Inflammatory macrophage treated with lipopolysaccharide for 1 hour (primary cell): ENCODE data around the gene UBXN10.

Experiments
- DNase-seq, 2 donors: peaks; one replicate each; pipeline ENCODE4 v3.0.0-alpha.2; 2020 to 2022

Gene UBXN10

DNA sequence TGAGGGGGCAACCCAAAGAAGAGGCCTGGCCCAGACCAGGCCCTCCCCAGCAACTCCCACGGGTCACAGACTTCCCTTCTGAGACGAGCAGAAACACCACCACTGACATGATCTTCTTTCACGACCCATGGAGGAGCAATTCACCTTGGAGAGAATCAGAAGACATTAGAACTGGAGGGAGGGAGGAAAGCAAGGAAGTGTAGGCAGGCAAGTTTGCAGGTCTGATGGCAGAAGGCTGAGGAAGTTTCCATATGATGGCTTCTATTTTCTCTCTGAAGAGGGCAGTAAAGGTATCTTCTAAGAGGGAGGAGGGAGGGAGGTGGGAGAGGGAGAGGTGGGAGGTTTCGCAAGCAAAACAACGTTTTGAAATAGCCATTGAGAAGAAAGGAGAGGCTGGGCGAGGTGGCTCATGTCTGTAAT, 1.4 kb upstream of the UBXN10 start:
- no peak for DNase-seq

DNA sequence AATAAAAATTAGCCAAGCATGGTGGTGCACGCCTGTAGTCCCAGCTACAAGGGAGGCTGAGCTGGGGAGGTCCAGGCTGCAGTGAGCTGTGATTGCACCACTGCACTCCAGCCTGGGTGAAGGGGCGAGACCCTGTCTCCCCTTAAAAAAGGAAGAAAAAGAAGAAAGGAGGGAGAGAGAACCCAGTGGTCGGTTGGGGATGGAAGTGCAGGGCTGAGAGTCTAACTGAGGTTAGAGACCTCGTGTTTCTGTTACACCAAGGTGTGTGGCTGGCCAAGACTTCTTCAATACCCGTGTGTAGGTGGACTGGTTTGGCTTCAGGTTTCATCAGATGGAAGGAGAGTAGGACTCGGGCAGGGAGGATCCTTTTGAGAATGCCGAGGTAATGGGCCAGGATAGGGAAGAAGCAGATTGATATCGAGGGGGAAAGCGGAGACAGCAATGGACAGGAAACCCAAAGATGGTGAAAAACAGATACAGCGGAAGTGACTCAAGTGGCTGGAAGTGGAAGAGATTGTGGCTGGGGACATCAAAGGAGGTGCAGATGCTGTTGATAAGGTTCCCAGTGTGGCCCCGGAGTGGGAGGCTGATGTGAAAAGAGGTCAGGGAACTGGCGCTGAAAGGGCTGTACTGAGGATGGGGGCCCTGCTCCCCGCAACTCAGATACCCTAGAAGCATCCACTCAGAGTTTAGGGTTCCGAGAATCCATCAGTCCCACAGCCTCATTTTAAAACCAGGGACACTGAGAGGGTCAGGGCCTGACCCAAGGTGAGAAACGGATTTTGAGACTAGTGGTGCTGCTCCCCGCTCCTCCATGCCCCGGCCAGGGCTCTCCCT, 681 bp upstream of the UBXN10 start:
- DNase-seq, result no peak

DNA sequence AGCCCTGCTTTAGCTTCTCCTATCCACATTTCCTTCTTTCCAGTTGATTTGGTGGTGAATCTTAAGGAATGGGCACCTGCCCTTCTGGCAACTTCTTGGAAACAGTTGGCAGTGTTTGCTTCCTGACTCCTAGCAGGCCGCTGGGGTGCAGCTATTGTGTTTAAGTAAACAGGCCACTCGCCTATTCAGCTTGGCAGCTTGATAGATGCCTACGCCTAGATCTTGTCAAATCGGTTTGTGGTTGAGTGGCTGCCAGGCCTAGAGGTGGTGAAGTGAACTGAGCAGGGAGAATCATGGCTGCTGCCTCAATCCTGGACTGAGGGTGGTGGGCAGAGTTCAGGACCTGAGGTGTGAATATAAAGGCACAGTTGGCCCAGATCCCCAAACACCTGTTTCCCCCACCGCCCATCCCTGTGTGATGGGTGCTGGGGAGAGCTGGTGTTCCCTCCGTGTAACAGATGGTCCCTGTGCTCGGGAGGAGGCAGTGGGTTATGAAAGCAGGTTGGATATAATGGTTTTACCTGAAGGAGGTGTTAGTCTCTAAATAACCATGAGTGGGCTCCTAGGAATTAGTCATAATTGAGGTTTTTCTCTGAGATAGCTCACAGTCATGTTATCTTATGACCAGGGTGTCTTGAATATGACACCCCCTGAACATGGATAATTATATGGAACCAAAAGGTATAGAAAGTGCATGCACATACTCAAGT, 1.4 kb downstream of the UBXN10 start:
- no peak for DNase-seq

DNA sequence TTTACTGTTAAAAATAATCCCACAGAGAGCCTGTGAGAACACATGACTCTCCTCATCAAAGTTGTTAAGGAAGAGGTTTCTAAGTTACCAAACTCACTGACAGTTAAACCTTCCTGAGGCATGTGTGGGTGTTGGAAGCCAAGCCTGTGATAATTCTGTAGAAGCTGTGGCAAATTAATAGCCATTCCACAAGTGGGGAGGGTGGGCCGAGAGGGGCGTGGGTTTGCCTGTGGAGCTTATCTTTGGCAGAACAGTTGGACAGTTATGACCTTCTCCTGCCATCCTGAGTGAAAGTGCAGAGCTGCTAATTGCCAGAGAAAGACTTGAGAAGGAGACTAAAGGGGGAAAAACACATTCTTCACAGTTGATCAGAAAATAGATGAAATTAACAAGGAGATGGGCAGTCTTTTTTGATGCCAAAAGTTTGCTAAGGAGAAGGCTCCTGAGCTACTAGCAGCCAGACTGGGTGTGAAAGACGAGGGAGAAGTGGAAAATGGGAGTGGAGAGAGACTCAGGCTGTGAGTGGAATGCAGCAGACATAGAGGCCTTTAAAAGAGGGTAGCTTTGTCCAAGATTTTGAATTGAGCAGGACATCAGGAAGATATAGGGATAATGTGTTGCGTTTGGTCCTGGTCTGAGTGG, 2.0 kb downstream of the UBXN10 start:
- DNase-seq, result no peak

DNA sequence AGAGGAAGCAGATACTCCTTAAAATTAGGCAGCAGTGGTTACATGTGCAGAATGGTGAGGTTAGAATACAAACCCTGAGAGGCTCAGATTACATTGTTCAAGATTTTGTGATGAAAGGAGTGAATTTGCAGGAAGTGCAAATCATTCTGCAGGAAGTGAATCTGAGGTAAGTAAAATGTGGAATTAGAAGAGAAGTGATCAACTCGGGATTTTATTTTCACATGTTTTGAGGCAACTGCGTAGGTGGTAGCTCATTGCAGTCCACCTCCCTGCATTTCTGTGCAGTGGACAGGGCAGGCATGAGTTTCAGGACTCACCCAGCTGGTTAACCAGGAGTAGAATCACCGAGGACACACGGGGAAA, 2.5 kb downstream of the UBXN10 start:
- no peak for DNase-seq

DNA sequence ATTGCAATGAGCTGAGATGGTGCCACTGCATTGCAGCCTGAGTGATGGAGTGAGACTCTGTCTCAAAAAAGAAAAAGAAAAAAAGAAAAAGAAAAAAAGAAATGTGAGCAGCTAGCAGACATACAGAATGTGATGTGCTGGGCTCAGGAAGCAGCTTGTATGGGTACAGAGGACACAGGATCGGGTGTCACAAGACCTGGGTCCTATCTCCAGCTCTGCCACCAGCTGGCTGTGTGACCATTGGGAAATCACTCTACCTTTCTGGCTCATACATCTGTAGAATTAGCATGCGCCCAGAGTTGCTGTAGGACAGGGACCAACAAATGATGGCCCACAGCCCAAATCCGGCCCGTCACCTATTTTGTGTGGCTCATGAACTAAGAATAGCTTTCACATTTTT, 3.8 kb downstream of the UBXN10 start:
- no peak for DNase-seq

DNA sequence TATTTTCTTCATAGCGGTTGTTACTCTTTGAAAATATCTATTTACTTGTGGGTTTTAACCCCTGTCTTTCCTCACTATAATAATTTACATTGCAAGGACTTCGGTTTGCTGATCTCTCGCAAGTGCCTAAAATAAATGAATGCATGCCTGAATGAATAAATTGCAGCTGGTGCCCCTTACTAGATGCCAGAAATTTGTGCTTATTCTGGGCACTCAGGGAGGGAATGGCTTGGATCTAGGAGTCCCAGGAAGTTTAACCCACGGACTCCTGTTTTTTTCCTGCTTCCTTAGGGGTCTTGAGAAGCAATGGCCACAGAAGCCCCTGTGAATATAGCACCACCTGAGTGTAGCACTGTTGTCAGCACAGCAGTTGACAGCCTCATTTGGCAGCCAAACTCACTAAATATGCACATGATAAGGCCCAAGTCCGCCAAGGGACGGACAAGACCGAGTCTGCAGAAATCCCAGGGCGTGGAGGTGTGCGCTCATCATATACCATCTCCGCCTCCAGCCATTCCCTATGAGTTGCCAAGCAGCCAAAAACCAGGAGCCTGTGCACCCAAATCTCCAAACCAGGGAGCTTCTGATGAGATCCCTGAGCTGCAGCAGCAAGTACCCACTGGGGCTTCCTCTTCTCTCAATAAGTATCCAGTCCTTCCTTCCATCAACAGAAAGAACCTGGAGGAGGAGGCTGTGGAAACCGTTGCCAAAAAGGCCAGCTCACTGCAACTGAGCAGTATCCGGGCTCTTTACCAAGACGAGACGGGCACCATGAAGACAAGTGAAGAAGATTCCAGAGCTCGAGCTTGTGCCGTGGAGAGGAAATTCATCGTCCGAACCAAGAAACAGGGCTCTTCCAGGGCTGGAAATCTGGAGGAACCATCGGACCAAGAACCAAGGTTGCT, 4.6 kb downstream of the UBXN10 start:
- DNase-seq, result no peak

DNA sequence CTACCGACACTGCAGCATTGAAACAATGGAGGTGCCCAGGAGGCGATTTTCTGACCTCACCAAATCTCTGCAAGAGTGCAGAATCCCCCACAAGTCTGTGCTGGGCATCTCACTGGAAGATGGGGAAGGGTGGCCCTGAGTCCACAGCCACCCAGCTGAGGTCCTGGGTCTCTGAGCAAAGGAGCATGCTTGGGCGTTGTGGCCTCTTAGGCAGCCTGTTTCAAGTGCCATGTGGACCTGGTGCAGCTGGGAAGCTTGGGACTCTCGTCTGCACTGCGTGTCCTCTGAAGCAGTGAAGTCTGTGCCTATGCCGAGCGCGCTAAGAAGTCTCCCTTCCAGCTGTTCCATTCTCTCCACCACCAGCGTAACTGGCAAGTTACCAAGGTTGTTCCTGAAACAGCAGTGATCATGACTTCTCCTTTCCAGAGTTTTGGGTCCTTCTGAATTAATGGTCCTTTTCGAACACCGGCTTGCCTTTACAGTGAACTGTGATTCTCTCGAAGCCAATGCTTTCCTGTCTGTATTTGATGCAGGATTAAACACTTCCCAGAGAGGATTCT, 5.5 kb downstream of the UBXN10 start:
- DNase-seq, result no peak

DNA sequence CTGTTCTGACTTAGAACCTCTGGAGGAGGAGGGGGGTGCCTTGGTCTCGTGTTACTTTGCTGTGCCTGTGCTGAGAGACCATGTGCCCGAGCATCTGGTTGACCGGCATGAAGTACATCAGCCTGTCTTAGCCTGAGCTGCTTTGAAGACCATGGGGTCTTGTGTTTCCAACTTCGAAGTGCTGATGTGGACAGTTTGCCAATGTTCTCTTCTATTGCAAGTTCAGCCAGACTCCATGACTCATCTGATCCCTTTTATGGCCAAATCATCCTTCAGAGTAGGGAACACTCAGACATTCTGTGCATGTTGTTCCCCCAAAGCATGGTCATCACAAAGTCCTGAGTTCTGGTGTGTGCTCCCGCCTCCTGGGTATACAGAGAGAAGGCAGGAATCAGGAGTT, 6.5 kb downstream of the UBXN10 start:
- DNase-seq, result no peak

DNA sequence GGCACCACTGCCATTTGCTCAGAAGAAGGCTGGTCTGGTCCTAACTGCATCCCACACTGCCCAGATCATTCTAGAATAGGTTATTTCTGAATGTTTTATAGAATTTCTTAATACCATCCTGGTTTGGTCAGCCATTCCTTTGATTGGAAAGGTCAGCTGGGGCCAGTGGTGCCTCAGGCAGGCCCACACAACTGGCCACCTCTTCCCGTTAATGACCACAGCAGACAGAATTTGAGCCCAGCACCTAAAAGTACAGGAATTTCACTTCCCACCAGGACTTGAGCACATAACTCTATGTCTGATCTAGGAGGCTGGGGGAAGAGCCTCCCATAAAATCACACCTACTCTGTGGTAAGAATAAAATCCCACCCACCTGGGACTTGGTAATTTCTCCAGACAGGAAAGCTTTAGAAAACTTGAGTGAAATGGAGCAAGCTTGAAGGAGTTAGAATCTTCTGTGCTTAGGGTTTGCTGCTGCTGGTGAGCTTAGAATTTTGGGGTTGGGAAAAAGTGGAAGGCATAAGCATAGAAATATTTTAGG, 7.0 kb downstream of the UBXN10 start:
- DNase-seq, result no peak

DNA sequence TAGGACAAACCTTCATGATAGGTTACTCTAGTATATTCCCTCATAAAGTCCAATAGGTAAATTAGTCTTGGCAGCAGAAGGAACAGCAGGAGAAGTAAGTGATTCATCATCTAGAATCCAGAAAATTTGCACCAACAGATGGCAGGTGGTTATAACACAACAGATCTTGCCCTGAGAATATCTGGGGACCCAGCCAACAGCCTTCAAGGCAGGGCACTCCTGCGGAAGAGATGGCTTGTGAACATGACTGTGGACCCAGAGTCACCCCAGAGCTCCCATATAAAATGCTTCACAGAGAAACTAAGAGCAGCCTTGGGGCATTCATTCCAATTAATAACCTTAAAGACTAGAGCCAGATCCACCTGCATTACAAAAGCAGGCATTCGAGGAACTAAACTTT, 8.3 kb downstream of the UBXN10 start:
- DNase-seq, result no peak

DNA sequence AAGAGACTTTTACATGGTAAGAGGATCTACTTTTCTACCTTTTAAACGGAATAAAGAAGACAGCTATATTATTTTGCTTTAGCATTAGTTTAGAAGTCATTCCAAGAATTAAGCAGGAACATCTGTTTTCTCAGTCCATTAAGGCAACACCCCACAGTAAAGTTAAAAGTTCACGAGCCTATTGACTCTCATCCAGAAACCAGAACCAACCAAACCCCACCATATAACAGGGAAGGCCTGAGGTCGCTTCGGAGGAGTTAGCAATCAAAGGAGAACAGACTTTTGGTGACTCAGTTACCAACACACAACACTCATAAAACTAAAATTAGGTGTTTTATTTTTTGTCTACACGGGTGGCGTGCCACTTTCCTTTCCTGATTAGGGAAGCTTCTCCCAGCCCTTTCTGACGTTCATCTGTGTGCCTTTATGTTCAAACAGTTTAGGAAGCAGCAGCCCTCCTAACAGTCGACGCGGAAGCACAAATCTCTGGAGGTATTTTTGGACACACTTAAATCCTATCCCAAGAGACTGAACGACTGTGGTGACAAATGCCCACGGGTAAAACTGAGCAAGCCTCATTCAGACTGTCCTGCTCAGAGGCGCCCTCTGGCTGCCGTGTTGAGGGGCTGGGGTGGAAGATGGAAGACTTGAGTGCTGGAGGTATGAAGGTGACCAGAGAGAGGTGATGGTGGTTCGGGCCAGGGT, 9.0 kb downstream of the UBXN10 start:
- DNase-seq, result peak; percentile 36 to 79

DNA sequence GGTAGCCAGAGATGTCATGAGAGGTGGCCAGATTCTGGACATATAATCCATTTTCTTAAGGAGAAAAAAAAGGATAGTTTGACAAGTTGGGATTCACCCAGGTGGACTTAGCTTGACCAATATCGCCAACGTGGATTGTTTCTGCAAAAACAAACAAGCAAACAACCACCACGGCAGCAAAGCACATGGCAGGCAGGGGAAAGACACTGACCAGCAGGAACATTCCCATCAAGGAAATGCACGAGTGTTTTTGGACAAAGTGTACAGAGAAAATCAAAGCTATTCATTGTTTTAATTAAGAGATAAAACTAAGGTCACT, 9.5 kb downstream of the UBXN10 start:
- DNase-seq, result no peak

DNA sequence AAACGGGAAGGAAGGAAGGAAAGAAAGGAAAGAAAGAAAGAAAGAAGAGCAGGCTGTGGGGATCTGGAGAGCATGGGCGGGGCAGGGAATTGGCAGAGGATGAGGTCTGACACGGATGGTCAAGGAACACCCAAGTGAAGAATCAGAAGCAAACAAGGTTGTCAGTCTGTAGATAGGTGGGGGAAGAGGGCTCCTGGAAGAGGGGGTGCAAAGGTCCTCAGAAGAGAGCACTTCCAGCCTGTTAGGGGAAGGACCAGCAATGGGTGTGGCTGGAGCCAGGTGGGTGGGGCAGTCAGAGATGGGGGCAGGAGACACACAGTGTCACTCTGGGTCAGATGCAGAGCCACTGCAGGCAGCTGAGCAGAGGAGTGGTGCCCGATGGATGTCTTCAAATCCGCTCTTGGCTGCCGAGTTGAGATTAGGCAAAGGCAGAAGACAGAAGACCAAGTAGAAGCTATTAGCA, 11.5 kb downstream of the UBXN10 start:
- no peak for DNase-seq

DNA sequence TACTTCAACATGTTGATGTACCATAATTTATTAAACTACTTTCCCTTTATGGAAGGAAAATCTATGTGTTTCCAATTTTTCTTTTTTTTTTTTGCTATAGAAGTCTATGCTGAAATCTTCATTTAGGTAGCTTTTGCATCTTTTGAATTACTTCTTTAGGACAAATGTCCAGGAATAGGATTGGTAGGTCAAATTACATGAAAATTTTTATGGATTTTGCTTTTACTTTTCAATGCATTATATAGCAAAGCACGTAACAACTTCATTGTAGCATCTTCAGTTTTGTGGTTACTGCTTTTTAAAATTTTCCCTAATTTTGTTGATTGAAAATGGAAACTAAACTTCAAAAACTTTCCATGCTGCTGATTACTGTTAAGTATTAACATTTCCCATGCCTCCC, 12.4 kb downstream of the UBXN10 start:
- DNase-seq, result no peak

DNA sequence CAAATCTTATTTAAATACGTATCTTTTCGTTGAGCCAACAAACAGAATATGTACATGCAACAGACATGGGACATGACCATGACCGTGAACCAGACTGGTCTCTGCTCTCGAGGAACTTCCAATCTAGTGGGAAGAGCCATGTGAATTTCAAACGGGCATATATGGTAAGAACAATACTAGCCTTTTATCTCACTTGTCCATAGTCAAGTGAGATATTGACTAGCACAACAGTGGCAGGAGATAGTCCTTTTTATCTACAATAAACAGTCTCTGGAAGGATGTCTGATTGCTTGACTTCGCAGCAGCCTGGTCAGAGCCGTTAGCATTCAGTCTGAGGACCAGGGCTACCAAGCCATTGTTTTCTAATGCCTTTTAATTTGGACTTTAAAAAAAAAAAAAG, 13.0 kb downstream of the UBXN10 start:
- DNase-seq, result no peak

DNA sequence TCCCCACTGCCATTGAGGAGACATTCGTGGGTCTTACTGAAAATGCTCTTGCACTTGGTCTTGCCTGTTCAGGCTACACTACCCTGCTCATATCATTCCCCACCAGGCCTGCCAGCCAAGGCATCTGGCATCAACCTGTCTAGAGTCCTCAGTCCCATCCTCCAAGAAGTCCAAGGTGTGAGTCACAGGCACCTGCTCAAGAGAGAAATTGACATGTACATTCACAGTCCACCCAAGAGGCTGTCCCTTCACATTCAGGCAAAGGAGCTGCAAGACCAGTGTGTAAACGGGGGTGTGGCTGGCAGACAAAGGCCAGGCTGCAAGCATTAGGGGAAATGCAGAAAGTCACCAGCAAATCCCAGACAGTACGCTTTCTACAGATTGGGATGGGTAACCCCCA, 13.5 kb downstream of the UBXN10 start:
- DNase-seq, result no peak

DNA sequence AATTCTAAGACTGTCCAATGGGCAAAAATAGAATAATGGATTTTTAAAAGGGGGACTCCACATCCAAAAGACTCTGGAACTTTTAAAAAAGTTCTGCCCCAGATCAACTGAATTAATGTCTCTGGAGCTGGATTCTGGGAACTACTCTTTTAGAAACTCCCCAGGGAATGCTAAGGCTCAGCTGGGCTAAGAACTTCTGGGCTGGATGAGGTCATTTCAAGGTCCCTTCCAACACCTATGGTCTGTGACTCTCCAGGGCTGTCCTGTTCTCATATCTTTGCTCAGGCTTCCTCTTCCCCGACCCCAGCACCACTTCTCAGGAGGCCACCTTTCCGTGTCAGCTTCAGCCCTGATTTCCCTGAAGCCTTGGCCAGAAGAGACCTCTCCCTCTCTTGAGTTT, 13.9 kb downstream of the UBXN10 start:
- DNase-seq, result no peak

DNA sequence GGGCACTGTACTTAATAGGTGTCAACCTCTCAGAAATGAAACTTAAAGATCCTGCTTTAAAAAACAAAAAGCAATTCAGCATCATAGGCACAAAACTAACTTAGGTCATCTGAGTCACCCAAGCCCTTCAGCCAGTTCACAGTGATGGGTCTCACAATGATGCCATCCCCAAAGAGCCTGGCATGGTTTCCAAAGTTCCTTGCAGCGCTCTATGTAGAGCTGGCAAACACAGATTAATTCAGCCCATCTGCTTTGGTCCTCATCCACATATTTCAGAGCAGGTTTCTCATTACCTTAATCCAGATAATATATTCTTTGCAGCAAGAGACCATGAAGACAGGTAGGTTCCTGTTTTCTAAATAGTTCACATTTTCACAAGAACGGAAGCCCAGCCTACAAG, 15.1 kb downstream of the UBXN10 start:
- DNase-seq, result no peak

DNA sequence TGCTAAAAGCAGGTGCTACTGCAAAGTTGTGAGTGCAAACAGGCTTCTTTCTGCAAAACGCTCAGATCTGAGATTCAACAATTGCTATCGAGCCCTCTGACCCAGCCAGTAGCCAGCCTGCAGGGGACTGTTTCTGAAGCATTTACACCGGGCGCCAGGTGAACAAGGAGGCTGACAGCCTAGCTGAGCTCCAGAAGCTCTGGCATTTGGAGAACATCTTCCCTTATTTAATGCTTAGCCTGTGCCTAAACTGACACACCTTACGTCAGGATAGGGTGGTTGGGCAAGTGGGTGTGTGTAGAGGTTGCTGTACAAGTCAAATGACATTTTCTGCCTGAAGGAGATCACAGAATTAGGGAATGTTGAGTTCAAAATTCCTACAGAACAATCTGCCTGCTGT, 16.3 kb downstream of the UBXN10 start:
- no peak for DNase-seq

DNA sequence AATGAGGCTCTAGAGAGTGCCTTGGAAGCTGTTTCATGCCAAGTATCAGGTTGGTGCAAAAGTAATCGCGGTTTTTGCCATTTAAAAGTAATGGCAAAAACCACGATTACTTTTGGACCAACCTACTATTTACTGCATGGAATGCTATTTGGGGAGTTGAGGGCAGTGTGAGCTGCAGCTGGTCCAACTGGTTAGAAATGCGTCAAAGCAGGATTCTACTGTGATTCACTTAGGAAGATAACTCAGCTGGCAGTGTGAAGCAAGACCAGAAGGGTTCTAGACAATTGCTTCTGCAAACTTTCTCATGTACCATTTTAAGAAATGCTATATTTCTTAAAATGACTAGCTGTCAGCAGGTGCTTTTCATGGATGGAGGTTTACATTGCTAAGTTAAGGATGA, 21.6 kb downstream of the UBXN10 start:
- no peak for DNase-seq

DNA sequence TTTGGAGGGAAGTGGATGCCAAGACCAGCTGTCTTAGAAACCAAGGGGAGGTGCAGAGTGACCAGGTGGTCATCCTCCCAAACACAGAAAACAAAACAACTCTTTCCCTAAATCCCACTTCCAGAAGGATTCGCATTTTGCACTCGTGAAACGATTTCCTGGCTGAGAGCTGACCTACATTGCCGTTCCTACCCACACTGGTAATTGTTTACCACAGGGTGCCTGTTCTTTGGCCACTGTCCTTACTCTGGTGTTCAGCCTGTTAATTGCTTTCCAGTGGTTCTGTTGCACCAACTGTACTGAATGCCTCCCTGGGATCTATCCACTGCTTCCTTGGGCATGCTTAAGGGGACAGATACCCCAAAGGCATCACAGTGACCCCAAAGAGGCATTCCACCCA, 23.6 kb downstream of the UBXN10 start:
- DNase-seq, result no peak
